HG03045 (cell line): Measurements from ENCODE around the gene EP400.

Experiments
- ATAC-seq: cut with Tn5 transposase; IDR thresholded peaks from one replicate; pipeline ENCODE4 v1.9.1; 2021; ENCODE audit warnings: mild to moderate bottlenecking, moderate library complexity; ENCODE audit not compliant: unreplicated experiment

EP400 gene

GRCh38 chr12:132109741-132110140, 160.0 kb downstream of the EP400 start:
- no peak for ATAC-seq

DNA sequence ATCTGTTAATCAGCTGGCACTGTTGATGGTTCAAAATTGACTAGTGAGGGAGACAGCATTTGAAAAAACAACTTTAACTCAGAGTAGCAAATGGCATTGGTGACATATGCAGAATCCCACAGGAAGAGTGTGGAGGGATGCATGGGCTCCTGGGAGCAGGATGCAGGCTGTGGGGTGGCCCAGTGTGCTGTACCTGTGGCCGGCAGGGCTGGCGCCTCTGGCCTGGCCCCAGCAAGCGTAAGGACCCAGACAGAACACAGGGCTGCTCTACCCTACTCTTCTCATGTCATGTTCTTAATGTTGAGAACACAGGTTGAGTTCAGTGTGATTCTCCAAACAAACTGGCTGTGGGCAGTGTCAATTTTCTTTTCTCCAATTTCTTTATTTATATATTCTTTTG, 160.9 kb downstream of the EP400 start:
- ATAC-seq = no peak

DNA sequence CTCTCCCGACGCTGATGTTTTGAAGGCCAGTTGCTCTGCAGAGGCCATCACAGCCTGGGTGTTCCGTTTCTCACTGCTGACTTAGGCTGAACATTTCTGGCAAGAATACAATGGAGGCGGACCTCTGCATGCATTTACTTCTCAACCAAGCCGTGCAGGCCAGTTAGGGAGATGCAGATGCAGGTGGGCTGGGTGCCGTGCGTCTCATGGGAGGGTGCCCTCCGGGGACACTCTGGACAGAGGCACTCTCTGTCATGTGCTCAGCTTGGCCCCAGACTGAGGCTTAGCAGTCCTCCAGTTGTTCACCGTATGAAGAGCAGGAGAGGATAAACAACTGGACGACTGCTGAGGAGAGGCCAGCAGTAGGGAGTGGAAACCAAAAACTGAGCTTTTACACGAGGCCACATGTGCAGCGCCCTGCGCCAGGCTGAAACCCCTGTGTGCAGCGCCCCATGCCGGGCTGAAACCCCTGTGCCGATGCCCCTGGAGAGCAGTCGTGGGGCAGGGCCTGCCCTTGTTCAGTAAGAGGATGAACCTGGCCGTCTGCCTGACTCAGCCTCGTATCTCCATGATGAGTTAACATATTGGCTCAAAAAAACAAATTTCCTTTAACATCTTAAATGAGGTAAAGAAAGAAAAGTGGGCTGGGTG, 162.0 kb downstream of the EP400 start:
- ATAC-seq = no peak

- no peak for ATAC-seq
These were observed 164.9 kb downstream of the EP400 start for GRCh38 chr12:132114667-132115066.

GRCh38 chr12:132115500-132115899, 165.8 kb downstream of the EP400 start:
- no peak for ATAC-seq

DNA sequence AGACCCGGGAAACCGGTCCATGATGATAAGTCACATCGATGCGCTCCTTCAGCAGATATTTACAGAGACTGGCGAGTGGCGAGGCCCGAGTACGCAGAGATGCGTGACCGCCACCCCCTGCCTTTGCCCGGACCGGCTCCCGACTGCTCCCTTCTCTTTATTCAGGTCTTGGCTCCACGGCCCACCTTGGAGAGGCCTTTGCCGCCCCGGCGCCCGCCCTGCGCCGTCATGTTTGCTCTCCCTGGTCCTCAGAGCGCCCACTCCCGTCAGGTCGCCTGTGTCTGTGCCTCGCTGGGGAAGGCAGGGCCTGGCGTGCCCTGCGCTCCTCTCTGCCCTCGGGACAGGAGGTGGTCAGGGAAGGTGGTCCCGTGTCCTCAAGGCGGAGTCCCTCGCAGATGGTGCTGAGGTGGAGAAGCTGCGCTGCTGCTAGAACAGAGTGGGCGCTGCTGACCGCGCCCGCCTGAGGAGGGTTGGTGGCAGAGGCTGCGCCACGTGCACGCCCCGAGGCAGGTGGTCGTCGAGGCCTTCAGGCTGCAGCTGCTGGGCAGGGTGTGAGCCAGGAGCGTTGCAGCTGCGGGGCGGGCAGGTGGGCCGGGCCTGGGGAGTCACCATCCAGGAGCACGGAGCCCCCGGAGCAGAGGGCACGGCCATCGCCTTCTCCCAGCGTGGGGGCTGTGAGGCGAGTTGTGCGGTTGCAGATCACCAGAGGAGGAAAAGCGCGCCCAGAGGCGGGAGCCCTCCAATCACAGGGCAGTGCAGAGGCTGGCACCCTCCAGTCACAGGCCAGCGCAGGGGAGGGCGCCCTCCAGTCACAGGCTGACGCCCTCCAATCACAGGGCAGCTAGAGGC, 167.2 kb downstream of the EP400 start:
- ATAC-seq = no peak

- no peak for ATAC-seq
These were observed 167.8 kb downstream of the EP400 start for GRCh38 chr12:132117558-132117875.

DNA sequence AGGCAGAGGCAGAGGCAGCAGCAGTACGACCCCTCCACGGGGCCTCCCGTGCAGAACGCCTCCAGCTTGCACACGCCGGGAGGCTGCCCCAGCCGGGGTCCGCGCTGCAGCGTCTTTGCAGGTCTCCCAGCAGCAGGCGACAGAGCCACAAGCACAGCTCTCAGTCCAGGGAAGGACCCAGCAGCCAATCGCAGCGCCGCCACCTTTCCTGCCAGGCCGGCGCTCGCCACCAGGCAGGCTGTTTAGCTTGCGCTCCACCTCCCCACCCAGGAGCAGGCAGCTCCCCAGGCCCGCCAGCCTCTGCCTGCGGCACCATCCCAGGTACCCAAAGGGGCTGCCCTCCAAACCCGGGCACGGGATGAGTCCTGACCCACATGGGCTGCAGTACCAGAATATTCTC, 169.1 kb downstream of the EP400 start:
- no peak for ATAC-seq

DNA sequence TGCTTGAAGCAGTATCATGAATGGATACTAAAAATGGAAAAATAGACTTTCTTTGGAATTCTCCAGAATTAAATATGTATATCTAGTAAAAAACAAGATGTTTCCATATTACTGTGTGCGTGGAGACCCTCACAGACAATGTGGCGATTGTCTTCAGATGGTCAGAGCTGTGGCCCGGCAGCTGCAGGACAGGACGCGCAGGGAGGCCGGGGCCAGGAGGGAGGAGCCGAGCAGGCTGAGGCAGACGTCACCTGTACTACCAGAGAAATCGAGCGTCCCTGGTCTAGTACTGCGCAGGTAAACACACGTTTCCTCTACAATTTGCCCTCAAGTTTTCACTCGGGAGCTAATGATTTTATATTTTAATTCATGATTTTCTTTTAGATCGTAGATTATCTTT, 171.5 kb downstream of the EP400 start:
- no peak for ATAC-seq

DNA sequence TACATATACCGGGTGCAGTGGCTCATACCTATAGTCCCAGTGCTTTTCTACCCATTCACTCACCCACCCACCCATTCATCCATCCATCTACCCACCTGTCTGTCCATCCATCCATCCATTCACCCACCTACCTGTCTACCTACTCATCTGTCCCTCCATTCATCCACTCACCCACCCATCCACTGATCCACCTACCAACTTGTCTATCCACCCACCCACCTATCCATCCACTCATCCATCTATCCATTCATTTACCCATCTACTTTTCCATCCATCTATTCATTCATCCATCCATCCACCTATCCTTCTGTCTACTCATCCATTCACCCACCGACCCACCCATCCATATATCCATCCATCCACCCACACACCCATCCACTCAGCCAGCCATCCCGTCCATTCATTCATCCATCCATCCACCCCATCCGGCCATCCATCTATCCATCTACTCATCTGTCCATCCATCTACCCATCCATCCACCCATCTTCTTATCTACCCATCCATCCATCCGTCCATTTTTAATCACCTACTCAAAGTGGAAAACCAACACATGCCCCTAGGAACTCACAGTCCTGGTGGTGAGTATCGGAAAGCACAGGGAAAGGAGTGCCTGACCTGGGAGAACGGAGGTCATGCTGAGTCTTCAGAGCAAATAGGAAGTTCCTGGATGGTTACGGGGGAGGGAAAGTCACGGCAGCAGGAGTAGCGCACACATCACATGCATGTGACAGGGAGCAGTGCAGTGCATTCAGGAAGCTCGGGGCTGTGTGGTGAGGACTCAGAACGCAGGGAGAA, 174.4 kb downstream of the EP400 start:
- no peak for ATAC-seq

GRCh38 chr12:132124766-132125425, 175.2 kb downstream of the EP400 start:
- ATAC-seq = no peak

DNA sequence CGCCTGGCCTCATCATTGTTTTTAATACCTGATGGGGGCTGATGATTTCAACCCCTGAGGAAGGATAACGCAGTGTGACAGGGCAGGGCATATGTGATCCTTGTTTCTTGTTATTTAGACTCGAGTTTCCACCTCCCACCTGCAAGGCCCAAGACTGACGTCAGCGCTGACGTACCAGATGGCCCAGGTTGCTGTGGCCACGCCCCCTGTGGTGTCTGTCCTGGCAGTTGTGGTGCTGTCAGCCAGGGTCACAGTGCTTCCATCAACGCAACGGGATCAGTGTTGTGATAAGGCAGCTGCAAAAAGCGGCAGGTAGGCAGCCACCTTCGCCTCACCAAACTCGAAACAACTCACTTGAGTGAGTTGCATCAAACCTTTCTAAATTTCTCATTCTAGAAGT, 176.0 kb downstream of the EP400 start:
- ATAC-seq = no peak

DNA sequence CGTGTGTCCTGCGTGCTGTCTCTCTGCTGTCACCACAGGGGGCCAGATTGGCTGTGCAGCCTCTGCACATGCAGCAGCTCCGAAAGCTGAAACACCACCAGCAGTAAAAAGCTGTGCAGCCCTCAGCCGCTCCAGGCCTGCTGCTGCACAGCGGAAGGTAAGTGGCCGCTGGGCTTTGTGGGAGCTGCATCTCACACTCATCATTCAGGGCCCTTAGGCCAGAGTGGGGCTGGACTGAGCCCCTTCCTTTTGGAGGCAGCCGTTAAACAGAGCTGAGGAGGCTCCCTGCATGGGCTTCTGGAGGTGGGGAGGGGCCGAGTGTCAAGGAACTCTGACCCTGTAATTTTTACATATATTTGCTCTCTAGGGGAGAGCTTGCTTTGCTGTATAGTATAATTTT, 177.3 kb downstream of the EP400 start:
- no peak for ATAC-seq

DNA sequence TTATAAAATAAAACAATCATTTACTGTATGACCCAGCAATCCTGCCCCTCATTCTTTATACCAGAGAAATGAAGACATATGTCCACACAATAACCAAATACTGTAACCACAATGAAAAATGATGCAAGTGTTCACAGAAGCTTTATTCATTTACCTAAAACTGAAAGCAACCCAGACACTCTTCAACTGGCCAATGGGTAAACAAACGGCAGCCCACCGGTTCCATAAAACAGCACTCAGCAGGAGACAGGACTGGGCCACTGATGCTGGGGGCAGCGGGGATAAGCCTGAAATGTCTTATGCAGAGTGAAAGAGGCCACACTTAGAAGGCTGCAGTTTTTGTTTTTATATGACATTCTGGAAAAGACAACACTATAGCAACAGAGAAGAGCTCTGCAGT, 179.3 kb downstream of the EP400 start:
- no peak for ATAC-seq

DNA sequence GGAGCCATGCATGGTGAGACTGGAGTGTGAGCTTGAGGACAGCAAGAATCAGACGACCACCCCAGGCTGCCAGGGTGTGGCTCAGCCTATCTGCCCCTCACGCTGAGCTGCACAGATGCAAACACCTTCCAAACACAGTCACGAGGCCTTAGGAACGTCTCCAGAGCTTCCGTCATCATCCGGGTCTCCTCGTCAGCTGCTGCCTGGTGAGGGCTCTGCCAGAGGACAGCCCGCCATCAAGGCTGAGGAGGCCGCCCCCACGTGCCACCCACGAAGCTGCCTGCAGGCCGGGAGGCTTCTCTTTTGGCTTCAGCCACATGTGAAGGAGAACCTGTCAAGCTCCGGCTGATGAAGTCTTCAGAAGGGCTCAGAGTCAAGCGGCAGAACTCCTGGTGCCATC, 180.9 kb downstream of the EP400 start:
- no peak for ATAC-seq
